Ectodermal cell (in vitro differentiated cells): ENCODE data around the gene EIF4G2.
"Not testable (repeated sequence)": the region's sequence is repeated elsewhere in the genome, so short reads cannot be mapped to it uniquely, and the experiment has no call there.

ENCODE experiments used
- H3K27ac ChIP-seq: 2 replicates; pipeline ENCODE4 v1.7.0; 2013; ENCODE audit warnings: mild to moderate bottlenecking, low read depth, low read length; ENCODE audit not compliant: insufficient read depth, poor library complexity, severe bottlenecking
- H3K27me3 ChIP-seq: 2 replicates; pipeline ENCODE4 v1.7.0; 2013; ENCODE audit warnings: mild to moderate bottlenecking, low read length; ENCODE audit not compliant: insufficient read depth, control insufficient read depth, poor library complexity, severe bottlenecking
- H3K36me3 ChIP-seq: one replicate; pipeline ENCODE4 v1.7.0; 2013; ENCODE audit warnings: low read length; ENCODE audit not compliant: control insufficient read depth, insufficient read depth
- H3K4me1 ChIP-seq: one replicate; pipeline ENCODE4 v1.7.0; 2013; ENCODE audit warnings: low read length; ENCODE audit not compliant: control insufficient read depth, insufficient read depth
- H3K4me3 ChIP-seq: 2 replicates; pipeline ENCODE4 v1.7.0; 2013; ENCODE audit warnings: low read depth, low read length, control low read depth; ENCODE audit not compliant: insufficient read depth
- H3K9me3 ChIP-seq: 2 replicates; pipeline ENCODE4 v1.7.0; 2013; ENCODE audit warnings: mild to moderate bottlenecking, low read length, moderate library complexity; ENCODE audit not compliant: control insufficient read depth
- WGBS, 2 experiments: methylation state at CpG; one replicate each; pipeline ENCODE4 v1.1.7; 2013; ENCODE audit warnings: missing lambda C conversion rate in 2 of 2; 5-methylcytosine and 5-hydroxymethylcytosine counted together

Gene EIF4G2

GRCh38 chr11:10844356-10844755 is 35.6 kb upstream of the EIF4G2 start:
- Histone ChIP-seq H3K27ac (no peak overlapping the region), H3K27me3 (no peaks in the 10 kb centered on the region), H3K36me3 (no peaks in the 10 kb centered on the region), H3K9me3 (no peaks in the 10 kb centered on the region), H3K4me3 (no peak overlapping the region), H3K4me1 (no peaks in the 10 kb centered on the region)

- no peak overlapping the region for H3K4me3 ChIP-seq
- H3K27ac ChIP-seq: no peak overlapping the region
- 59 to 64% methylated on average over 3 of the region's 3 CpGs for WGBS, 2 experiments
- no peaks in the 10 kb centered on the region for H3K27me3 ChIP-seq
- no peaks in the 10 kb centered on the region for H3K36me3 ChIP-seq
- no peaks in the 10 kb centered on the region for H3K9me3 ChIP-seq
- no peaks in the 10 kb centered on the region for H3K4me1 ChIP-seq
Observed at GRCh38 chr11:10838881-10839280, 30.2 kb upstream of the EIF4G2 start.

- Histone ChIP-seq H3K4me1 (no peaks in the 10 kb centered on the region), H3K9me3 (no peaks in the 10 kb centered on the region)
Observed at GRCh38 chr11:10838083-10838482, 29.4 kb upstream of the EIF4G2 start.

GRCh38 chr11:10836884-10837283 is 28.2 kb upstream of the EIF4G2 start:
- H3K27ac ChIP-seq, H3K36me3 ChIP-seq, H3K4me1 ChIP-seq, H3K27me3 ChIP-seq, H3K4me3 ChIP-seq, H3K9me3 ChIP-seq: not testable (repeated sequence)
- WGBS, 2 experiments: 78 to 88% methylated on average over 4 of the region's 4 CpGs

More at GRCh38 chr11:10838083-10838482, 29.4 kb upstream of the EIF4G2 start:
- H3K36me3 ChIP-seq: no peaks in the 10 kb centered on the region
- H3K4me3 ChIP-seq: no peak overlapping the region
- H3K27ac ChIP-seq: no peak overlapping the region
- H3K27me3 ChIP-seq: no peaks in the 10 kb centered on the region

GRCh38 chr11:10829139-10829538 is 20.4 kb upstream of the EIF4G2 start:
- H3K36me3 ChIP-seq: no peaks in the 10 kb centered on the region
- H3K27me3 ChIP-seq: no peaks in the 10 kb centered on the region
- 89 to 90% methylated on average over 4 of the region's 4 CpGs for WGBS, 2 experiments

GRCh38 chr11:10828402-10828801 is 19.7 kb upstream of the EIF4G2 start:
- Histone ChIP-seq H3K4me3 (no peak overlapping the region), H3K9me3 (no peaks in the 10 kb centered on the region), H3K27me3 (no peaks in the 10 kb centered on the region), H3K4me1 (no peaks in the 10 kb centered on the region), H3K27ac (no peak overlapping the region), H3K36me3 (no peaks in the 10 kb centered on the region)
- 47% methylated on average over 2 of the region's 2 CpGs for WGBS, 2 experiments

More at GRCh38 chr11:10829139-10829538, 20.4 kb upstream of the EIF4G2 start:
- no peak overlapping the region for H3K4me3 ChIP-seq
- H3K9me3 ChIP-seq: no peaks in the 10 kb centered on the region
- H3K4me1 ChIP-seq: no peaks in the 10 kb centered on the region
- no peak overlapping the region for H3K27ac ChIP-seq

- H3K4me3 ChIP-seq: no peak overlapping the region
- H3K36me3 ChIP-seq: no peaks in the 10 kb centered on the region
- H3K9me3 ChIP-seq: no peaks in the 10 kb centered on the region
- H3K27ac ChIP-seq: no peak overlapping the region
- H3K27me3 ChIP-seq: no peaks in the 10 kb centered on the region
- no peaks in the 10 kb centered on the region for H3K4me1 ChIP-seq
- 83 to 86% methylated on average over 3 of the region's 3 CpGs for WGBS, 2 experiments
Observed at GRCh38 chr11:10824888-10825287, 16.2 kb upstream of the EIF4G2 start.

GRCh38 chr11:10823152-10823579 is 14.4 kb upstream of the EIF4G2 start:
- Histone ChIP-seq H3K27ac (no peak overlapping the region), H3K36me3 (no peaks in the 10 kb centered on the region), H3K4me3 (no peak overlapping the region), H3K27me3 (no peaks in the 10 kb centered on the region), H3K4me1 (no peaks in the 10 kb centered on the region), H3K9me3 (no peaks in the 10 kb centered on the region)
- 95 to 100% methylated on average over 2 of the region's 2 CpGs for WGBS, 2 experiments

- not testable (repeated sequence) for H3K4me1 ChIP-seq, H3K27ac ChIP-seq, H3K4me3 ChIP-seq, H3K36me3 ChIP-seq, H3K27me3 ChIP-seq, H3K9me3 ChIP-seq
- 85 to 86% methylated on average over 2 of the region's 3 CpGs for WGBS, 2 experiments
Observed at GRCh38 chr11:10822491-10822890, 13.8 kb upstream of the EIF4G2 start.

GRCh38 chr11:10818594-10818993 is 9.9 kb upstream of the EIF4G2 start:
- 94 to 97% methylated on average over 1 of the region's 1 CpG for WGBS, 2 experiments
- no peak overlapping the region for H3K27ac ChIP-seq
- no peaks in the 10 kb centered on the region for H3K27me3 ChIP-seq
- no peak overlapping the region for H3K4me3 ChIP-seq
- H3K4me1 ChIP-seq: no peaks in the 10 kb centered on the region
- H3K9me3 ChIP-seq: no peaks in the 10 kb centered on the region
- no peaks in the 10 kb centered on the region for H3K36me3 ChIP-seq

- Histone ChIP-seq H3K27me3 (no peaks in the 10 kb centered on the region), H3K4me3 (no peak overlapping the region), H3K27ac (no peak overlapping the region), H3K36me3 (no peaks in the 10 kb centered on the region), H3K4me1 (peaks cover 9% of the 10 kb centered on the region), H3K9me3 (no peaks in the 10 kb centered on the region)
Observed at GRCh38 chr11:10813945-10814344, 5.2 kb upstream of the EIF4G2 start.
